ENCODE data around the gene PALD1. TPM values are rescaled to one million over a fixed set of nuclear protein-coding genes. Genes with fewer than 3 reads are reported as not detected.

The PALD1 gene
- total and polyA plus RNA-seq, 2 of the 13 experiments (the other 11 are each of a cell fraction or from before 2014, with no cell fraction given), result 0.07 to 0.09 TPM

- CTCF ChIA-PET (ENCODE audit: low intra/inter-chr PET ratio, low total read pairs), result no interaction called here
Measured at GRCh38 chr10:70584909-70585544, 106.5 kb downstream of the PALD1 start.

GRCh38 chr10:70585578-70586169 lies 107.1 kb downstream of the PALD1 start:
- ChIA-PET POLR2A (no interaction called here), CTCF (ENCODE audit: low intra/inter-chr PET ratio, low total read pairs) (no interaction called here)
- in situ Hi-C loops (cut with HindIII; ENCODE audit: extremely low pct_ligation_motif_present, low pct_unique_long_range_greater_than_20kb), result no loop called here
- no TSS peak for BruUV-seq (replicated peaks)
- Histone ChIP-seq H3K4me1 (ENCODE audit: insufficient read depth, low read length) (no peaks in the 10 kb centered on the region), H3K4me3 (replicated peaks in 1 of 3; ENCODE audit: insufficient read depth in 1 of 3, low read depth in 2 of 3, low read length in 3 of 3) (no peak overlapping the region), H3K79me2 (ENCODE audit: insufficient read depth, low read length) (no peaks in the 10 kb centered on the region), H3K27ac (ENCODE audit: extremely low read length, insufficient read depth, low read length) (no peak overlapping the region), H3K36me3 (replicated peaks in 1 of 2; ENCODE audit: control insufficient read depth in 1 of 2, insufficient read depth in 2 of 2, low read length in 2 of 2) (no peaks in the 10 kb centered on the region), H3K9ac (ENCODE audit: insufficient read depth, low read depth, low read length) (no peak overlapping the region), H3K27me3 (ENCODE audit: control insufficient read depth in 1 of 2, insufficient read depth in 2 of 2, low read length in 2 of 2) (peaks cover 0 to 3% of the 10 kb centered on the region in 2 experiments; a peak in 2 of 5 replicates), H4K20me1 (ENCODE audit: insufficient read depth, low read length) (no peaks in the 10 kb centered on the region), H3K4me2 (ENCODE audit: low read depth, low read length) (no peak overlapping the region), H2AFZ (ENCODE audit: low read length) (no peak overlapping the region), H3K9me3 (ENCODE audit: low read length) (no peaks in the 10 kb centered on the region)
- ATAC-seq (no peak), DNase-seq (ENCODE audit: low spot score) (no peak), FAIRE-seq (no peak)
- WGBS (ENCODE audit: low lambda C conversion rate), result 49% methylated on average over 8 of the region's 8 CpGs
- intact Hi-C loops (cut with micrococcal nuclease; ENCODE audit: unreplicated experiment), result no loop called here
- no peak for TF ChIP-seq MNT (IDR thresholded peaks at IDR 0.05)
- TF ChIP-seq PHB2 (IDR thresholded peaks at IDR 0.05; ENCODE audit: partially characterized antibody), result no peak
- no peak for TF ChIP-seq ZC3H13 (CRISPR knock-in tag; IDR thresholded peaks at IDR 0.05)
- TF ChIP-seq SMC3 (IDR thresholded peaks at IDR 0.05; ENCODE audit: low read length), result no peak

More at GRCh38 chr10:70584909-70585544, 106.5 kb downstream of the PALD1 start:
- Histone ChIP-seq H3K27me3 (ENCODE audit: control insufficient read depth in 1 of 2, insufficient read depth in 2 of 2, low read length in 2 of 2) (peaks cover 0 to 3% of the 10 kb centered on the region in 2 experiments; a peak in 2 of 5 replicates), H3K4me1 (ENCODE audit: insufficient read depth, low read length) (no peaks in the 10 kb centered on the region), H3K9ac (ENCODE audit: insufficient read depth, low read depth, low read length) (no peak overlapping the region), H4K20me1 (ENCODE audit: insufficient read depth, low read length) (no peaks in the 10 kb centered on the region), H3K9me3 (ENCODE audit: low read length) (no peaks in the 10 kb centered on the region), H3K79me2 (ENCODE audit: insufficient read depth, low read length) (no peaks in the 10 kb centered on the region), H3K27ac (ENCODE audit: extremely low read length, insufficient read depth, low read length) (no peak overlapping the region), H2AFZ (ENCODE audit: low read length) (no peak overlapping the region), H3K36me3 (replicated peaks in 1 of 2; ENCODE audit: control insufficient read depth in 1 of 2, insufficient read depth in 2 of 2, low read length in 2 of 2) (no peaks in the 10 kb centered on the region), H3K4me3 (replicated peaks in 1 of 3; ENCODE audit: insufficient read depth in 1 of 3, low read depth in 2 of 3, low read length in 3 of 3) (no peak overlapping the region), H3K4me2 (ENCODE audit: low read depth, low read length) (no peak overlapping the region)
- no peak for FAIRE-seq
- no TSS peak for BruUV-seq (replicated peaks)
- 2% methylated on average over 7 of the region's 7 CpGs for WGBS (ENCODE audit: low lambda C conversion rate)
- intact Hi-C loops (cut with micrococcal nuclease; ENCODE audit: unreplicated experiment) (no loop called here), in situ Hi-C loops (cut with HindIII; ENCODE audit: extremely low pct_ligation_motif_present, low pct_unique_long_range_greater_than_20kb) (no loop called here)
- ATAC-seq, result peak; percentile 59
- DNase-seq (ENCODE audit: low spot score), result peak; percentile 36
- no peak for TF ChIP-seq GLI4 (CRISPR knock-in tag; IDR thresholded peaks at IDR 0.05; ENCODE audit: borderline replicate concordance)
- peak; percentile 39; the same call in 1 of the 2 replicates for TF ChIP-seq MAFF (IDR thresholded peaks at IDR 0.05; ENCODE audit: low read depth, low read length)
- TF ChIP-seq NR0B2 (CRISPR knock-in tag; IDR thresholded peaks at IDR 0.05), result no peak
- peak; percentile 23 to 44; a peak in 3 of 4 replicates for TF ChIP-seq MAFK (conservative IDR thresholded peaks at IDR 0.05 in 1 of 2, IDR thresholded peaks at IDR 0.05 in 1 of 2; ENCODE audit: low read length in 2 of 2)
- POLR2A ChIA-PET, result no interaction called here

Measured in HepG2 (cell line).